ENCODE measurements around the gene SLC8A3.

DNA sequence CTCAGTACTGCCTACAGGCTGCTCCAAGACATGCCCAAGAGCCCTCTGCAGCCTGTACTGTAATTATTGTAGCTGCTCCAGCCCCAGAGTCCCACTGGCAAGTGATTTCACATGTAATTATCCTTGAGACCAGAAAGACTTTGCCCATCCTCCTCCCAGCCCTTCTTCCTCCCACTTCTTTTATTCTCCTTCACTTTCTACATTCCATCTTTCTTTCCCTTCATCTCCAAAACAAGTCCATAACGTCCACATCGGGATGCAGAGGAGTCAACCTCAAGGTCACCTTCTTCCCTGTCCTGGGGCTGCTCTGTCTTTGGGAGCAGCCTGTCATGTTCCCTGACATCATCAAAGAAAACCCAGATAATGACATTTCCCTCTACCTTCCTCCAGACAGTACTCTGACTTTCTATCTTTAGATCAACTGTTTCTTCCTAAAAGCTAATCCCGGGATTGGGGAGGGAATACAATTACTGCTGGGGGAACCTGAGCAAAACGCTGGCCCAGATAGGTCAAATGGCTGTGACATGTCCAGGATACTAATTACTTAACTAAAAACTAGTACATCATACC lies 39.1 kb downstream of the SLC8A3 start:
- TF ChIP-seq, protein P1, sequence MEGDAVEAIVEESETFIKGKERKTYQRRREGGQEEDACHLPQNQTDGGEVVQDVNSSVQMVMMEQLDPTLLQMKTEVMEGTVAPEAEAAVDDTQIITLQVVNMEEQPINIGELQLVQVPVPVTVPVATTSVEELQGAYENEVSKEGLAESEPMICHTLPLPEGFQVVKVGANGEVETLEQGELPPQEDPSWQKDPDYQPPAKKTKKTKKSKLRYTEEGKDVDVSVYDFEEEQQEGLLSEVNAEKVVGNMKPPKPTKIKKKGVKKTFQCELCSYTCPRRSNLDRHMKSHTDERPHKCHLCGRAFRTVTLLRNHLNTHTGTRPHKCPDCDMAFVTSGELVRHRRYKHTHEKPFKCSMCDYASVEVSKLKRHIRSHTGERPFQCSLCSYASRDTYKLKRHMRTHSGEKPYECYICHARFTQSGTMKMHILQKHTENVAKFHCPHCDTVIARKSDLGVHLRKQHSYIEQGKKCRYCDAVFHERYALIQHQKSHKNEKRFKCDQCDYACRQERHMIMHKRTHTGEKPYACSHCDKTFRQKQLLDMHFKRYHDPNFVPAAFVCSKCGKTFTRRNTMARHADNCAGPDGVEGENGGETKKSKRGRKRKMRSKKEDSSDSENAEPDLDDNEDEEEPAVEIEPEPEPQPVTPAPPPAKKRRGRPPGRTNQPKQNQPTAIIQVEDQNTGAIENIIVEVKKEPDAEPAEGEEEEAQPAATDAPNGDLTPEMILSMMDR (IDR thresholded peaks at IDR 0.05): no peak
- TF ChIP-seq POLR2A (IDR thresholded peaks at IDR 0.05; ENCODE audit: low read length) (no peak), RFX5 (IDR thresholded peaks at IDR 0.05) (no peak), ZSCAN20 (CRISPR knock-in tag; IDR thresholded peaks at IDR 0.05) (no peak)
